H1 (cell line): ENCODE measurements around the gene MYO1F. TPM values are rescaled to one million over a fixed set of nuclear protein-coding genes. Genes with fewer than 3 reads are reported as not detected.

ENCODE experiments used
- CTCF ChIA-PET: fragments of 300-600 bp; sonication (Branson Sonifier 250); formaldehyde crosslinking; loops from one replicate; lab custom pipeline; 2021; ENCODE audit not compliant: partially characterized antibody; lab: Charles Lee
- POLR2A ChIA-PET: fragments of 300-600 bp; sonication (Branson Sonifier 250); formaldehyde crosslinking; loops from one replicate; lab custom pipeline; 2021; ENCODE audit warnings: inconsistent platforms; ENCODE audit not compliant: partially characterized antibody; lab: Charles Lee
- DNase-seq, 2 experiments: peaks; one replicate each; pipeline versions ENCODE4 v3.0.0 to v3.0.0-alpha.2; 2010 to 2022; ENCODE audit warnings: low spot score in 2 of 2, low read depth in 1 of 2, mixed read lengths in 1 of 2
- FAIRE-seq: peaks from 2 replicates; lab custom pipeline; 2011; peaks lifted over from hg19 to GRCh38; lab: Jason Lieb, UNC
- H2AFZ ChIP-seq: 2 replicates; pipeline ENCODE4 v1.8.1; 2012; ENCODE audit warnings: low read length, inconsistent platforms
- H2AK5ac ChIP-seq: 2 replicates; pipeline ENCODE4 v1.6.1; 2013; ENCODE audit warnings: low read depth, low read length
- H2BK120ac ChIP-seq: replicated peaks from 2 replicates; pipeline ENCODE3; 2013; ENCODE audit warnings: low read depth, low read length, inconsistent platforms
- H2BK12ac ChIP-seq: 2 replicates; pipeline ENCODE4 v1.6.1; 2013; ENCODE audit warnings: low read depth, low read length
- H2BK15ac ChIP-seq: 2 replicates; pipeline ENCODE4 v1.6.1; 2013; ENCODE audit warnings: low read length
- H2BK20ac ChIP-seq: 2 replicates; pipeline ENCODE4 v1.6.1; 2013; ENCODE audit warnings: low read length
- H2BK5ac ChIP-seq: 2 replicates; pipeline ENCODE4 v1.6.1; 2013; ENCODE audit warnings: low read depth, low read length
- H3K14ac ChIP-seq: 2 replicates; pipeline ENCODE4 v1.6.1; 2013; ENCODE audit warnings: inconsistent platforms; ENCODE audit not compliant: insufficient read length
- H3K18ac ChIP-seq: 2 replicates; pipeline ENCODE4 v1.6.1; 2013; ENCODE audit warnings: low read length; ENCODE audit errors: extremely low read depth
- H3K23ac ChIP-seq: 2 replicates; pipeline ENCODE4 v1.6.1; 2013; ENCODE audit warnings: inconsistent platforms; ENCODE audit not compliant: insufficient read length
- H3K23me2 ChIP-seq: 2 replicates; pipeline ENCODE4 v1.6.1; 2013; ENCODE audit warnings: low read depth, low read length
- H3K27ac ChIP-seq: 2 replicates; pipeline ENCODE4 v1.6.1; 2011; ENCODE audit warnings: low read depth, low read length, inconsistent platforms
- H3K27me3 ChIP-seq, 4 experiments: replicated peaks in 1 of 4; 1 replicate in 1 of 4; 2 replicates in 3 of 4; pipeline versions ENCODE4 v1.6.1 to v1.8.1; 2011 to 2013; ENCODE audit warnings: low read length in 3 of 4, mild to moderate bottlenecking in 3 of 4, inconsistent platforms in 2 of 4, mixed read lengths in 2 of 4, moderate library complexity in 1 of 4; ENCODE audit not compliant: control insufficient read depth in 3 of 4, insufficient read depth in 3 of 4; ENCODE audit errors: extremely low read depth in 1 of 4
- H3K36me3 ChIP-seq, 4 experiments: 2 replicates each; pipeline versions ENCODE4 v1.6.1 to v1.8.1; 2011 to 2013; ENCODE audit warnings: mild to moderate bottlenecking in 4 of 4, low read length in 3 of 4, moderate library complexity in 2 of 4, control low read depth in 1 of 4, inconsistent platforms in 1 of 4; ENCODE audit not compliant: insufficient read depth in 4 of 4, control insufficient read depth in 2 of 4
- H3K4ac ChIP-seq: replicated peaks from 2 replicates; pipeline ENCODE3; 2013; ENCODE audit warnings: low read length, low read depth, mixed read lengths, inconsistent platforms; ENCODE audit not compliant: insufficient read length
- H3K4me1 ChIP-seq, 4 experiments: replicated peaks in 1 of 4; 1 replicate in 1 of 4; 2 replicates in 3 of 4; pipeline versions ENCODE4 v1.6.1 to v1.8.1; 2011 to 2013; ENCODE audit warnings: low read length in 3 of 4, inconsistent platforms in 2 of 4, mixed read lengths in 1 of 4; ENCODE audit not compliant: insufficient read depth in 4 of 4, control insufficient read depth in 3 of 4
- H3K4me2 ChIP-seq, 2 experiments: 2 replicates each; pipeline versions ENCODE4 v1.6.1 to v1.8.1; 2011 to 2013; ENCODE audit warnings: low read depth in 2 of 2, low read length in 2 of 2, control low read depth in 1 of 2, inconsistent platforms in 1 of 2, mild to moderate bottlenecking in 1 of 2; ENCODE audit not compliant: insufficient read depth in 1 of 2
- H3K4me3 ChIP-seq, 4 experiments: fragments of 200-600, 300-600 bp in 1 of 4; sonication (generic), shearing (Covaris generic), sonication (Bioruptor Twin) in 1 of 4; 2 replicates each; pipeline versions ENCODE4 v1.5.1 to v1.8.1; 2011 to 2016; ENCODE audit warnings: low read length in 4 of 4, low read depth in 3 of 4, control low read depth in 2 of 4, inconsistent platforms in 2 of 4, mild to moderate bottlenecking in 2 of 4, mixed read lengths in 1 of 4, moderate library complexity in 1 of 4; ENCODE audit not compliant: insufficient read depth in 2 of 4; ENCODE audit errors: extremely low read depth in 1 of 4
- H3K56ac ChIP-seq: replicated peaks from 2 replicates; pipeline ENCODE3; 2013; ENCODE audit warnings: low read depth, mild to moderate bottlenecking, mixed read lengths, low read length, inconsistent platforms; ENCODE audit not compliant: insufficient read length
- H3K79me1 ChIP-seq: 2 replicates; pipeline ENCODE4 v1.6.1; 2013; ENCODE audit warnings: low read depth, low read length, control low read depth
- H3K79me2 ChIP-seq, 2 experiments: 2 replicates each; pipeline versions ENCODE4 v1.6.1 to v1.8.1; 2012 to 2013; ENCODE audit warnings: low read length in 2 of 2, mild to moderate bottlenecking in 2 of 2, inconsistent platforms in 1 of 2; ENCODE audit not compliant: insufficient read depth in 2 of 2, control insufficient read depth in 1 of 2
- H3K9ac ChIP-seq, 4 experiments: replicated peaks in 1 of 4; 1 replicate in 1 of 4; 2 replicates in 3 of 4; pipeline versions ENCODE4 v1.6.1 to v1.8.1; 2011 to 2013; ENCODE audit warnings: low read depth in 3 of 4, low read length in 3 of 4, control low read depth in 2 of 4, mild to moderate bottlenecking in 2 of 4, moderate library complexity in 2 of 4, inconsistent platforms in 1 of 4; ENCODE audit errors: extremely low read depth in 1 of 4
- H3K9me3 ChIP-seq, 2 experiments: 2 replicates each; pipeline versions ENCODE4 v1.6.1 to v1.8.1; 2012 to 2013; ENCODE audit warnings: mild to moderate bottlenecking in 2 of 2, moderate library complexity in 2 of 2, control low read depth in 1 of 2, inconsistent platforms in 1 of 2, low read depth in 1 of 2, low read length in 1 of 2, mixed read lengths in 1 of 2; ENCODE audit not compliant: insufficient read depth in 2 of 2
- H4K20me1 ChIP-seq, 2 experiments: replicated peaks in 1 of 2; 2 replicates each; pipeline versions ENCODE3 to v1.8.1; 2011 to 2013; ENCODE audit warnings: inconsistent platforms in 2 of 2, low read length in 2 of 2, mild to moderate bottlenecking in 1 of 2; ENCODE audit not compliant: insufficient read depth in 2 of 2, control insufficient read depth in 1 of 2
- H4K5ac ChIP-seq: 2 replicates; pipeline ENCODE4 v1.6.1; 2013; ENCODE audit warnings: low read length, low read depth, mixed read lengths, inconsistent platforms; ENCODE audit not compliant: insufficient read length
- H4K8ac ChIP-seq: 2 replicates; pipeline ENCODE4 v1.8.0; 2013; ENCODE audit warnings: mild to moderate bottlenecking, moderate library complexity, low read length, inconsistent platforms; ENCODE audit not compliant: insufficient read depth; ENCODE audit errors: extremely low read depth
- H4K91ac ChIP-seq: replicated peaks from 2 replicates; pipeline ENCODE3; 2013; ENCODE audit warnings: low read length, mixed read lengths, inconsistent platforms; ENCODE audit not compliant: insufficient read length
- BRCA1 ChIP-seq: IDR thresholded peaks from 2 replicates; pipeline ENCODE4 v1.6.1; 2012; ENCODE audit warnings: low read depth, low read length, improper control_type of control experiment
- EGR1 ChIP-seq: IDR thresholded peaks from 2 replicates; pipeline ENCODE4 v1.6.1; 2011; ENCODE audit warnings: low read depth, low read length, borderline replicate concordance
- GTF2F1 ChIP-seq: IDR thresholded peaks from 2 replicates; pipeline ENCODE4 v1.6.1; 2012; ENCODE audit warnings: low read depth, low read length, improper control_type of control experiment, borderline replicate concordance
- JUN ChIP-seq: IDR thresholded peaks from 2 replicates; pipeline ENCODE4 v1.6.1; 2011; ENCODE audit warnings: low read depth, mild to moderate bottlenecking, improper control_type of control experiment, low read length
- JUND ChIP-seq: IDR thresholded peaks from 2 replicates; pipeline ENCODE4 v1.6.1; 2011; ENCODE audit warnings: mild to moderate bottlenecking, improper control_type of control experiment, low read length
- POU5F1 ChIP-seq: IDR thresholded peaks from 2 replicates; pipeline ENCODE4 v1.6.1; 2011; ENCODE audit warnings: low read depth, mild to moderate bottlenecking, low read length, moderate library complexity
- RFX5 ChIP-seq: IDR thresholded peaks from 2 replicates; pipeline ENCODE4 v1.6.1; 2011; ENCODE audit warnings: low read depth, low read length, improper control_type of control experiment, borderline replicate concordance
- SAP30 ChIP-seq: fragments of 300-600 bp; sonication (generic); IDR thresholded peaks from 2 replicates; pipeline ENCODE4 v1.7.1; 2012; ENCODE audit warnings: low read length, moderate library complexity, mild to moderate bottlenecking, inconsistent platforms; ENCODE audit not compliant: insufficient read depth, insufficient replicate concordance
- SIRT6 ChIP-seq: IDR thresholded peaks from one replicate; pipeline ENCODE4 v1.7.1; 2012; ENCODE audit warnings: low read length, inconsistent platforms
- SIX5 ChIP-seq: IDR thresholded peaks from 2 replicates; pipeline ENCODE4 v1.6.1; 2011; ENCODE audit warnings: mild to moderate bottlenecking, low read depth, low read length
- SUZ12 ChIP-seq: fragments of 200-600 bp; sonication (generic); IDR thresholded peaks from 2 replicates; pipeline ENCODE4 v1.6.1; 2012; ENCODE audit warnings: mild to moderate bottlenecking, inconsistent platforms, low read length, moderate library complexity, mixed read lengths
- TAF7 ChIP-seq: optimal IDR thresholded peaks from 2 replicates; pipeline ENCODE3; 2011; ENCODE audit warnings: low read depth, mild to moderate bottlenecking, inconsistent platforms, low read length, moderate library complexity, borderline replicate concordance
- TCF12 ChIP-seq: IDR thresholded peaks from 2 replicates; pipeline ENCODE4 v1.6.1; 2011; ENCODE audit warnings: low read depth, mild to moderate bottlenecking, low read length
- WGBS, 2 experiments: shearing (Covaris generic) in 1 of 2; methylation state at CpG; one replicate each; pipeline versions ENCODE4 v1.1.6 to v1.1.7; 2013 to 2015; ENCODE audit warnings: low lambda C conversion rate in 2 of 2, mixed read lengths in 2 of 2, inconsistent platforms in 1 of 2, low coverage in 1 of 2, missing lambda C conversion rate in 1 of 2; ENCODE audit not compliant: insufficient replicate concordance in 2 of 2, insufficient coverage in 1 of 2, insufficient read length in 1 of 2; ENCODE audit errors: extremely low coverage in 1 of 2, missing lambda C conversion rate in 1 of 2; 5-methylcytosine and 5-hydroxymethylcytosine counted together
- polyA plus RNA-seq, 7 experiments: library from polyadenylated mRNA; depleted of rRNA in 3 of 7; stranded (reverse) in 5 of 7; unstranded in 2 of 7; fragments of >200 nt in 5 of 7; fragments of 200-250 nt in 2 of 7; gene quantifications; 1 replicate in 5 of 7; 2 replicates in 1 of 7; 4 replicates in 1 of 7; pipeline versions ENCODE4 v1.2.1 to v1.2.3, GENCODE V29; 2011 to 2013; ENCODE audit warnings: missing spikeins in 2 of 7, mixed read lengths in 2 of 7
- total RNA-seq: library from RNA; stranded (reverse); fragmentation: NEBNext Ultra II Directional; extraction: Animal tissue kit (Norgen Biotek cat#: 25700); gene quantifications from 2 replicates; pipeline ENCODE4 v1.2.1, GENCODE V29; 2021
- TF ChIP-seq, protein P1 (sequence below): IDR thresholded peaks from 2 replicates; pipeline ENCODE4 v1.6.1; 2012; ENCODE audit warnings: inconsistent platforms

The MYO1F gene
- total and polyA plus RNA-seq, 2 of the 8 experiments (the other 6 are each of a cell fraction or from before 2014, with no cell fraction given): 1.4 to 4.6 TPM

DNA sequence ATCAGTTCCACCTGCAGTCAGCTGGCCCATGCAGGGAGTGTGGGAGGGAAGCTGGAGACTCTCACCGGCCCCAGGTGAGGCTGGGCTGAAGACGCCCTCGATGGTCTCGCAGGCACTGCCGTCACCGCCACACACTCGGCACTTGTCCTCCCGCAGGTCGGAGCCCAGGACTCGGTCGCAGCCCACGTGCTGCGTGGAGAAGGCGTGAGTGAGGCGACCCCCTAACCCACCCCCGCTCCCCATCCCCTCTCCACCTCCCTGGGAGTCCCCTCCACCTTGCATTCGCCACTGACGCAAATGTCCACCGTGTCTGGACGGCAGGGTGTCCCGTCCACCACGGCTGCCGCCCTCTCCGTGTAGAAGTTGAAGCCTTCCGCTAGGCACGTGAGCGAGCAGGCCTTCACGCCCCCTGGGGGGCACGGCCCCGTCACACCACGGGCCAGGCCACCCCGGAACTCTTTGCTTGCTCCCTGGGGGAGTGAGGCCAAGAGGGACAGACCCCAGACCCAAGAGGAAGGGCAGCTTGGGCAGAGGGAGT, 12.0 kb upstream of the MYO1F start:
- no peak overlapping the region; the same call in 1 of the 2 replicates for H2BK12ac ChIP-seq
- H2BK120ac ChIP-seq: no peak overlapping the region
- no peak overlapping the region for H4K91ac ChIP-seq
- CTCF ChIA-PET: interaction anchor here (0.6 to 7.0 kb wide), 5 partner anchors 8 to 1566 kb away, joined by 3 to 68 read pairs (median 4); partner anchors contain the start of gene MYO1F
- WGBS, 2 experiments: 84% methylated on average over 20 of the region's 32 CpGs; no CpG with 5 or more reads in 1 of the 2 experiments
- H3K23me2 ChIP-seq: peaks cover 9% of the 10 kb centered on the region; the same call in 1 of the 2 replicates
- no peak overlapping the region for H2BK5ac ChIP-seq
- no peak overlapping the region for H3K4ac ChIP-seq
- FAIRE-seq: no peak
- H2BK15ac ChIP-seq: no peak overlapping the region
- H4K20me1 ChIP-seq: no peaks in the 10 kb centered on the region
- H3K4me1 ChIP-seq: peaks cover 0 to 5% (median under 1%) of the 10 kb centered on the region in 4 experiments; a peak in 4 of 7 replicates
- no peaks in the 10 kb centered on the region for H3K79me1 ChIP-seq
- no peak overlapping the region for H4K5ac ChIP-seq
- H3K27me3 ChIP-seq: peaks cover 0 to 3% (median 1%) of the 10 kb centered on the region in 4 experiments; a peak in 3 of 7 replicates
- H3K4me2 ChIP-seq: no peak overlapping the region
- no peak overlapping the region for H3K14ac ChIP-seq
- H2AFZ ChIP-seq: no peak overlapping the region
- H3K18ac ChIP-seq: no peak overlapping the region
- no peaks in the 10 kb centered on the region for H3K79me2 ChIP-seq
- H3K27ac ChIP-seq: no peak overlapping the region
- H3K9ac ChIP-seq: no peak overlapping the region
- no peak overlapping the region for H4K8ac ChIP-seq
- H2AK5ac ChIP-seq: no peak overlapping the region
- POLR2A ChIA-PET: interaction anchor here (3.5 kb wide), 1 partner anchor 13 kb away, joined by 13 read pairs; the partner anchor contains the start of gene MYO1F
- no peak overlapping the region for H3K4me3 ChIP-seq
- no peaks in the 10 kb centered on the region for H3K36me3 ChIP-seq
- no peak overlapping the region for H2BK20ac ChIP-seq
- DNase-seq: no peak
- peaks cover 3 to 5% of the 10 kb centered on the region in 2 experiments; a peak in 1 of 4 replicates for H3K9me3 ChIP-seq
- H3K56ac ChIP-seq: no peak overlapping the region
- H3K23ac ChIP-seq: no peak overlapping the region
- TF ChIP-seq EGR1 (no peak), POU5F1 (no peak), TCF12 (no peak), GTF2F1 (no peak), SIX5 (no peak), JUND (no peak), SAP30 (no peak), SIRT6 (no peak), JUN (no peak), TAF7 (no peak), RFX5 (no peak), BRCA1 (no peak), SUZ12 (no peak)
- TF ChIP-seq, protein P1, sequence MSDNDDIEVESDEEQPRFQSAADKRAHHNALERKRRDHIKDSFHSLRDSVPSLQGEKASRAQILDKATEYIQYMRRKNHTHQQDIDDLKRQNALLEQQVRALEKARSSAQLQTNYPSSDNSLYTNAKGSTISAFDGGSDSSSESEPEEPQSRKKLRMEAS: no peak
